Esophagus mucosa (tissue), 1 donor: ENCODE results near the gene SLC30A9. TPM values are rescaled to one million over a fixed set of nuclear protein-coding genes. Genes with fewer than 3 reads are reported as not detected.
A peak's percentile ranks its signal among the peaks of the same experiment; 100 is the strongest.

Experiments
- ATAC-seq: fragments of 200-7000 bp; cut with Tn5 transposase; one replicate; pipeline ENCODE4 v1.9.1; 2020
- total RNA-seq: library from RNA; stranded (reverse); gene quantifications from one replicate; pipeline ENCODE4 v1.2.4, GENCODE V29; 2023
- donor health status: DM: yes; HTN: yes; CAD: no.

The SLC30A9 gene
- 42.2 TPM for total RNA-seq

GRCh38 chr4:41990365-41991111 lies at the start of gene SLC30A9:
TSS of gene SLC30A9 (plus strand) at chr4:41990530. CDS start at chr4:41990652, 122 bp downstream.
- ATAC-seq, result peak; percentile 98

- no peak for ATAC-seq
Observed at GRCh38 chr4:41940834-41941233, 49.5 kb upstream of the SLC30A9 start.

- no peak for ATAC-seq
Observed at GRCh38 chr4:41943506-41943905, 46.8 kb upstream of the SLC30A9 start.

- ATAC-seq, result no peak
Observed at GRCh38 chr4:41944089-41944488, 46.2 kb upstream of the SLC30A9 start.

- ATAC-seq, result no peak
Observed at GRCh38 chr4:41949531-41949930, 40.8 kb upstream of the SLC30A9 start.

GRCh38 chr4:41957634-41958033 lies 32.7 kb upstream of the SLC30A9 start:
- no peak for ATAC-seq

- no peak for ATAC-seq
Observed at GRCh38 chr4:41963105-41963504, 27.2 kb upstream of the SLC30A9 start.

GRCh38 chr4:41964401-41964800 lies 25.9 kb upstream of the SLC30A9 start:
- no peak for ATAC-seq

GRCh38 chr4:41967392-41967791 lies 22.9 kb upstream of the SLC30A9 start:
- peak; percentile 95 for ATAC-seq

GRCh38 chr4:41969671-41970070 lies 20.7 kb upstream of the SLC30A9 start:
- no peak for ATAC-seq

- no peak for ATAC-seq
Observed at GRCh38 chr4:41975341-41975740, 15.0 kb upstream of the SLC30A9 start.

- ATAC-seq, result no peak
Observed at GRCh38 chr4:41976775-41977516, 13.4 kb upstream of the SLC30A9 start.

GRCh38 chr4:41977709-41978108 lies 12.6 kb upstream of the SLC30A9 start:
- no peak for ATAC-seq

GRCh38 chr4:41981456-41981855 lies 8.9 kb upstream of the SLC30A9 start, which contains the start of gene DCAF4L1:
TSS of gene DCAF4L1 (plus strand) at chr4:41981756. CDS start at chr4:41981793, 37 bp downstream.
- no peak for ATAC-seq

GRCh38 chr4:41982716-41983115 lies 7.6 kb upstream of the SLC30A9 start:
- no peak for ATAC-seq

- no peak for ATAC-seq
Observed at GRCh38 chr4:41985151-41985550, 5.2 kb upstream of the SLC30A9 start.

GRCh38 chr4:41989994-41990364 lies 351 bp upstream of the SLC30A9 start:
- ATAC-seq, result peak; percentile 14

GRCh38 chr4:41991916-41992767 lies 1.8 kb downstream of the SLC30A9 start:
- peak; percentile 68 for ATAC-seq

- no peak for ATAC-seq
Observed at GRCh38 chr4:41992967-41993857, 2.9 kb downstream of the SLC30A9 start.

- no peak for ATAC-seq
Observed at GRCh38 chr4:41994461-41994985, 4.2 kb downstream of the SLC30A9 start.

GRCh38 chr4:41998019-41998418 lies 7.7 kb downstream of the SLC30A9 start:
- ATAC-seq, result no peak

- no peak for ATAC-seq
Observed at GRCh38 chr4:41999321-41999720, 9.0 kb downstream of the SLC30A9 start.
